ENCODE data around the gene NEK4. TPM values are rescaled to one million over a fixed set of nuclear protein-coding genes. Genes with fewer than 3 reads are reported as not detected.

Gene NEK4
- total RNA-seq, 1 experiment from 2014 or later, result 36.2 TPM

DNA sequence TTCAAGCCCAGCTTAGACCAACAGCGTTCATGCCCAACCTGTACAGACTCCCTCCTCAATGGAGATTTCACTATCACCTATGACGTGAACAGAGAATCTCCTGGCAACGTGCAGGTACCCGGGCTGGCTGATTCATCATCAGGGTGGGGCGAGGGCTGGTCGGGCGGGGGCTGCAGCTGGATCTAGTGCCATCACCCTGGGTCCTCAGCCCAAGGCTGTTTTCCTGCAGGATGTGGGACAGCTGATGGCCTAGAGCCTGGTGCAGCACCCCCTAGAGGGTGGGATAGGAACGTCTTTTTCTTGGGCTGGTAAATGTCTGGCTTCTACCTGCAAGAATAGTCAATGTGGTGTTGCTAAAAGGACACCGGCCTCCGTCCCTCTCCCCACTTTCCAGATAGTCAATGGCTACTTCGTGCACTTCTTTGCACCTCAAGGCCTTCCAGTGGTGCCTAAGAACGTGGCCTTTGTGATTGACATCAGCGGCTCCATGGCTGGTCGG lies 28.3 kb upstream of the NEK4 start:
- ATAC-seq (peak; percentile 95), DNase-seq (ENCODE audit: low read depth, low spot score) (peak; percentile 31)
- no TSS peak for BruUV-seq (replicated peaks)
- Histone ChIP-seq H3K4me1 (ENCODE audit: control insufficient read depth in 1 of 2, insufficient read depth in 2 of 2, low read length in 2 of 2) (peaks cover 0 to 7% of the 10 kb centered on the region in 2 experiments; a peak in 1 of 4 replicates), H3K79me2 (ENCODE audit: insufficient read depth, low read length) (no peaks in the 10 kb centered on the region), H3K9ac (ENCODE audit: low read length) (no peak overlapping the region), H3K4me2 (ENCODE audit: low read length) (no peak overlapping the region), H3K4me3 (replicated peaks in 1 of 2; ENCODE audit: low read depth in 1 of 2, low read length in 2 of 2) (no peak overlapping the region), H3K9me2 (ENCODE audit: insufficient read depth) (no peaks in the 10 kb centered on the region), H3K27ac (ENCODE audit: low read depth, low read length) (no peak overlapping the region), H3K27me3 (ENCODE audit: insufficient read depth, low read length) (no peaks in the 10 kb centered on the region), H3K36me3 (ENCODE audit: control insufficient read depth in 1 of 2, insufficient read depth in 2 of 2, low read length in 2 of 2) (no peaks in the 10 kb centered on the region), H4K20me1 (ENCODE audit: insufficient read depth) (no peaks in the 10 kb centered on the region), H3K9me3 (ENCODE audit: control insufficient read depth in 1 of 2, insufficient read depth in 1 of 2, low read depth in 1 of 2, low read length in 2 of 2) (no peaks in the 10 kb centered on the region), H2AFZ (ENCODE audit: low read depth, low read length, poor library complexity, severe bottlenecking) (peak overlapping the region; percentile 22)
- ChIA-PET CTCF (interaction anchor here (0.6 to 1.3 kb wide), 6 partner anchors 9 to 33 kb away, joined by 3 to 5 read pairs (median 4); no protein-coding TSS in a partner anchor), POLR2A (interaction anchor here (1.2 kb wide), 1 partner anchor 11 kb away, joined by 3 read pairs; no protein-coding TSS in a partner anchor), RAD21 (ENCODE audit: low non-redundant PET in 1 of 2, low total read pairs in 2 of 2, uncharacterized antibody in 2 of 2, unreplicated experiment in 2 of 2) (no interaction called here)
- intact Hi-C loops (cut with micrococcal nuclease), result no loop called here
- TF ChIP-seq, protein P1, sequence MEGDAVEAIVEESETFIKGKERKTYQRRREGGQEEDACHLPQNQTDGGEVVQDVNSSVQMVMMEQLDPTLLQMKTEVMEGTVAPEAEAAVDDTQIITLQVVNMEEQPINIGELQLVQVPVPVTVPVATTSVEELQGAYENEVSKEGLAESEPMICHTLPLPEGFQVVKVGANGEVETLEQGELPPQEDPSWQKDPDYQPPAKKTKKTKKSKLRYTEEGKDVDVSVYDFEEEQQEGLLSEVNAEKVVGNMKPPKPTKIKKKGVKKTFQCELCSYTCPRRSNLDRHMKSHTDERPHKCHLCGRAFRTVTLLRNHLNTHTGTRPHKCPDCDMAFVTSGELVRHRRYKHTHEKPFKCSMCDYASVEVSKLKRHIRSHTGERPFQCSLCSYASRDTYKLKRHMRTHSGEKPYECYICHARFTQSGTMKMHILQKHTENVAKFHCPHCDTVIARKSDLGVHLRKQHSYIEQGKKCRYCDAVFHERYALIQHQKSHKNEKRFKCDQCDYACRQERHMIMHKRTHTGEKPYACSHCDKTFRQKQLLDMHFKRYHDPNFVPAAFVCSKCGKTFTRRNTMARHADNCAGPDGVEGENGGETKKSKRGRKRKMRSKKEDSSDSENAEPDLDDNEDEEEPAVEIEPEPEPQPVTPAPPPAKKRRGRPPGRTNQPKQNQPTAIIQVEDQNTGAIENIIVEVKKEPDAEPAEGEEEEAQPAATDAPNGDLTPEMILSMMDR (IDR thresholded peaks at IDR 0.05 in 2 of 3, conservative IDR thresholded peaks at IDR 0.05 in 1 of 3; ENCODE audit: borderline replicate concordance in 1 of 3, insufficient read depth in 1 of 3, low read depth in 2 of 3, low read length in 2 of 3), result peak in 2 of 3 experiments; percentile 81 to 86; a peak in 5 of 6 replicates
- TF ChIP-seq ZFX (IDR thresholded peaks at IDR 0.05), result no peak

DNA sequence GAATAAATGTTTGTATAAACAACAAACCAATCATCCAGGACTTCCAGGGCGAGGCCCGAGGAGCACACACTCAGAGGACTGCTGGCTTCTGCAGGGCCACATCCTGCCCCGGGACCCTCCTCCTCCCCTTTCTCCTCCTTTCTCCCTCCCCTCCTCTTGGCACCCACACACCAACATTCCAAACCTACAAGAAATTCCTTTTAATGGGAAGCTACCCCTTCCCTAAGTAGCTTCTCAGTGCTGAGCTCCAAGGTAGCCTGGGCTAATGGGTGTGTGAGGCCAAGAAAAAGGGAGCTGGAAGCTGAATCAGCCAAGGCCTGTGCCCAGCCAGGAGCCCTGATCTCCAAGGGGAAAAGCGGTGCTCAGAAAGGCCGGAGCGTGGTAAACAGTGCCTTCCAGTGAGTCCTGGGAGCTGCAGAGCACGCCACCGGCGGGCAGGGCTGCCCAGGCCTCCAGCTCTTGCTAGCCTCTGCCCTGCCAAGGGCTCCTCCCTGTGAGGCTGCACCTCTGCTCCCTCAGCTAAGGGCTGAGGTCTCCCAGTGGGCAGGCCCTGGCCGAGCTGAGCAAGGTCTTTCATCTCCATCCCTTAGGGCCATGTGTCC lies 27.7 kb upstream of the NEK4 start:
- BruUV-seq (replicated peaks), result no TSS peak
- Histone ChIP-seq H3K4me2 (ENCODE audit: low read length) (no peak overlapping the region), H3K4me1 (ENCODE audit: control insufficient read depth in 1 of 2, insufficient read depth in 2 of 2, low read length in 2 of 2) (peaks cover 0 to 7% of the 10 kb centered on the region in 2 experiments; a peak in 1 of 4 replicates), H4K20me1 (ENCODE audit: insufficient read depth) (no peaks in the 10 kb centered on the region), H3K9me3 (ENCODE audit: control insufficient read depth in 1 of 2, insufficient read depth in 1 of 2, low read depth in 1 of 2, low read length in 2 of 2) (no peaks in the 10 kb centered on the region), H3K27me3 (ENCODE audit: insufficient read depth, low read length) (no peaks in the 10 kb centered on the region), H3K9ac (ENCODE audit: low read length) (no peak overlapping the region), H3K79me2 (ENCODE audit: insufficient read depth, low read length) (no peaks in the 10 kb centered on the region), H3K27ac (ENCODE audit: low read depth, low read length) (no peak overlapping the region), H2AFZ (ENCODE audit: low read depth, low read length, poor library complexity, severe bottlenecking) (peak overlapping the region; percentile 22), H3K36me3 (ENCODE audit: control insufficient read depth in 1 of 2, insufficient read depth in 2 of 2, low read length in 2 of 2) (no peaks in the 10 kb centered on the region), H3K9me2 (ENCODE audit: insufficient read depth) (no peaks in the 10 kb centered on the region), H3K4me3 (replicated peaks in 1 of 2; ENCODE audit: low read depth in 1 of 2, low read length in 2 of 2) (no peak overlapping the region)
- peak; percentile 31 for ATAC-seq
- no peak for DNase-seq (ENCODE audit: low read depth, low spot score)
- RAD21 ChIA-PET (ENCODE audit: low non-redundant PET in 1 of 2, low total read pairs in 2 of 2, uncharacterized antibody in 2 of 2, unreplicated experiment in 2 of 2), result no interaction called here
- intact Hi-C loops (cut with micrococcal nuclease), result no loop called here
- CTCF ChIA-PET, result interaction anchor here (0.6 to 1.3 kb wide), 6 partner anchors 8 to 33 kb away, joined by 3 to 5 read pairs (median 4); no protein-coding TSS in a partner anchor
- POLR2A ChIA-PET, result interaction anchor here (1.2 kb wide), 1 partner anchor 10 kb away, joined by 3 read pairs; no protein-coding TSS in a partner anchor
- TF ChIP-seq POLR2AphosphoS5 (IDR thresholded peaks at IDR 0.05; ENCODE audit: low read depth, low read length) (no peak), JUND (IDR thresholded peaks at IDR 0.05) (no peak), CEBPB (IDR thresholded peaks at IDR 0.05; ENCODE audit: low read depth) (no peak), EZH2 (IDR thresholded peaks at IDR 0.05) (no peak), POLR2A (IDR thresholded peaks at IDR 0.05; ENCODE audit: borderline replicate concordance, extremely low read depth, insufficient read depth, insufficient read length) (no peak), SRF (IDR thresholded peaks at IDR 0.05; ENCODE audit: low read depth) (no peak), RAD21 (IDR thresholded peaks at IDR 0.05; ENCODE audit: low read depth) (no peak), EGR1 (IDR thresholded peaks at IDR 0.05; ENCODE audit: low read depth) (no peak)
- TF ChIP-seq, protein P2, sequence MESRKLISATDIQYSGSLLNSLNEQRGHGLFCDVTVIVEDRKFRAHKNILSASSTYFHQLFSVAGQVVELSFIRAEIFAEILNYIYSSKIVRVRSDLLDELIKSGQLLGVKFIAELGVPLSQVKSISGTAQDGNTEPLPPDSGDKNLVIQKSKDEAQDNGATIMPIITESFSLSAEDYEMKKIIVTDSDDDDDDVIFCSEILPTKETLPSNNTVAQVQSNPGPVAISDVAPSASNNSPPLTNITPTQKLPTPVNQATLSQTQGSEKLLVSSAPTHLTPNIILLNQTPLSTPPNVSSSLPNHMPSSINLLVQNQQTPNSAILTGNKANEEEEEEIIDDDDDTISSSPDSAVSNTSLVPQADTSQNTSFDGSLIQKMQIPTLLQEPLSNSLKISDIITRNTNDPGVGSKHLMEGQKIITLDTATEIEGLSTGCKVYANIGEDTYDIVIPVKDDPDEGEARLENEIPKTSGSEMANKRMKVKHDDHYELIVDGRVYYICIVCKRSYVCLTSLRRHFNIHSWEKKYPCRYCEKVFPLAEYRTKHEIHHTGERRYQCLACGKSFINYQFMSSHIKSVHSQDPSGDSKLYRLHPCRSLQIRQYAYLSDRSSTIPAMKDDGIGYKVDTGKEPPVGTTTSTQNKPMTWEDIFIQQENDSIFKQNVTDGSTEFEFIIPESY (IDR thresholded peaks at IDR 0.05; ENCODE audit: extremely low read depth, insufficient replicate concordance, low read length), result no peak
- TF ChIP-seq, protein P3, sequence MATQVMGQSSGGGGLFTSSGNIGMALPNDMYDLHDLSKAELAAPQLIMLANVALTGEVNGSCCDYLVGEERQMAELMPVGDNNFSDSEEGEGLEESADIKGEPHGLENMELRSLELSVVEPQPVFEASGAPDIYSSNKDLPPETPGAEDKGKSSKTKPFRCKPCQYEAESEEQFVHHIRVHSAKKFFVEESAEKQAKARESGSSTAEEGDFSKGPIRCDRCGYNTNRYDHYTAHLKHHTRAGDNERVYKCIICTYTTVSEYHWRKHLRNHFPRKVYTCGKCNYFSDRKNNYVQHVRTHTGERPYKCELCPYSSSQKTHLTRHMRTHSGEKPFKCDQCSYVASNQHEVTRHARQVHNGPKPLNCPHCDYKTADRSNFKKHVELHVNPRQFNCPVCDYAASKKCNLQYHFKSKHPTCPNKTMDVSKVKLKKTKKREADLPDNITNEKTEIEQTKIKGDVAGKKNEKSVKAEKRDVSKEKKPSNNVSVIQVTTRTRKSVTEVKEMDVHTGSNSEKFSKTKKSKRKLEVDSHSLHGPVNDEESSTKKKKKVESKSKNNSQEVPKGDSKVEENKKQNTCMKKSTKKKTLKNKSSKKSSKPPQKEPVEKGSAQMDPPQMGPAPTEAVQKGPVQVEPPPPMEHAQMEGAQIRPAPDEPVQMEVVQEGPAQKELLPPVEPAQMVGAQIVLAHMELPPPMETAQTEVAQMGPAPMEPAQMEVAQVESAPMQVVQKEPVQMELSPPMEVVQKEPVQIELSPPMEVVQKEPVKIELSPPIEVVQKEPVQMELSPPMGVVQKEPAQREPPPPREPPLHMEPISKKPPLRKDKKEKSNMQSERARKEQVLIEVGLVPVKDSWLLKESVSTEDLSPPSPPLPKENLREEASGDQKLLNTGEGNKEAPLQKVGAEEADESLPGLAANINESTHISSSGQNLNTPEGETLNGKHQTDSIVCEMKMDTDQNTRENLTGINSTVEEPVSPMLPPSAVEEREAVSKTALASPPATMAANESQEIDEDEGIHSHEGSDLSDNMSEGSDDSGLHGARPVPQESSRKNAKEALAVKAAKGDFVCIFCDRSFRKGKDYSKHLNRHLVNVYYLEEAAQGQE (IDR thresholded peaks at IDR 0.05; ENCODE audit: low read depth), result no peak
